NCI-H2107 treated with DMSO at 0.1 percent for 48 hours (cell line): ENCODE measurements around the gene ZW10.
A peak's percentile ranks its signal among the peaks of the same experiment; 100 is the strongest.
"Not testable (repeated sequence)": the region's sequence is repeated elsewhere in the genome, so short reads cannot be mapped to it uniquely, and the experiment has no call there.

ENCODE experiments used
- DNase-seq: peaks from one replicate; lab custom pipeline; 2025; ENCODE audit not compliant: unreplicated experiment; lab: John Stamatoyannopoulos, UW

ZW10 gene

DNA sequence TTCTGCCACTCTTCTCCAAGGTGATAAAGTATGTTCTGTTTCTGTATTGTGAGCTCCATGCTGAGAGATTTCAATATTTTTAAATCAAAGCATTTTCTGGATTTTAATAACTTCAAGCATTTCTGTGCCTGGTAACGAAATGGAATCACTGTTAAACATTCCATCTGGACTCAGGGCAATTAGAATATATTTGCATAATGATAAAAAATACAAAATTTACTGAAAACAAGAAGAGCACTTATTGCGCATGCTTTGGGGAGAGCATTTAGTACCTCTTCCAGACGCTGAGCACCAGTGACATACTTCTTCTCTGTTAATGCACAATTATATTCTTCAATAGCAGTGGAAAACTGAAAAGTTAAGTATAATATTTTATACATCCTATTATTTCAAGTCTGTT is 13.3 kb downstream of the ZW10 start:
- DNase-seq: no peak

DNA sequence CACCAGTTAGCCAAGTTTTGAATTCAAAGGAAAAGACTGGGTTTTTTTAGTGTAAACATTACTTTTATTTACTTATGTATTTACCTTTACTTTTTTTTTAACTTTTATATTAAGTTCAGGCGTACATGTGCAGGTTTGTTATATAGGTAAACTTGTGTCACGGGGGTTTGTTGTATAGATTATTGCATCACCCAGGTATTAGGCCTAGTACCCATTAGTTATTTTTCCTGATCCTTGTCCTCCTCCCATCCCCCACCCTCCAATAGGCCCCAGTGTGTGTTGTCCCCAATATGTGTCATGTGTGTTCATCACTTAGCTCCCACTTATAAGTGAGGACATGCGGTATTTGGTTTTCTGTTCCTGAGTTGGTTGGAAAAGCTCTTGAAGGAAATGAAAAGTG is 20.6 kb downstream of the ZW10 start:
- DNase-seq: no peak

GRCh38 chr11:113736323-113736722 is 37.2 kb downstream of the ZW10 start:
- no peak for DNase-seq

DNA sequence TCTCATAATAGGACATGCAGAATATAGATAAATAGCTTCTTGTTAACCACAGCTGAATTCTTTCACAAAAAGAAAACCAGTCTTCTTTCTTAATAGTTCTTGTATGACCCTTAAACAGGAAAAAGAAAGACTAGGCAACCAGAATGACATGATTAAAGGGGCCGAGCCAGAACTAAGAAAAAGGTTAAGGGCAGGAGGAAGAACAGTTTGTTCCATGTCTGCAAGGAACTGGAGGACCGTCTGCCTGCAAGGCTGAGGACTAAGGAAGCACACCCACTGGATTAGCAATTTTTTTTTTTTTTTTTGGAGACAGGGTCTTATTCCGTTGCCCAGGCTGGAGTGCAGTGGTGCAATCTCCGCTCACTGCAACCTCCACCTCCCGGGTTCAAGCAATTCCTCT is 41.4 kb downstream of the ZW10 start:
- DNase-seq: no peak

- peak; percentile 63 for DNase-seq
These were observed 42.4 kb downstream of the ZW10 start for GRCh38 chr11:113730887-113731726.

GRCh38 chr11:113729456-113729855 is 44.0 kb downstream of the ZW10 start:
- no peak for DNase-seq

GRCh38 chr11:113728814-113729213 is 44.7 kb downstream of the ZW10 start:
- DNase-seq: no peak

DNA sequence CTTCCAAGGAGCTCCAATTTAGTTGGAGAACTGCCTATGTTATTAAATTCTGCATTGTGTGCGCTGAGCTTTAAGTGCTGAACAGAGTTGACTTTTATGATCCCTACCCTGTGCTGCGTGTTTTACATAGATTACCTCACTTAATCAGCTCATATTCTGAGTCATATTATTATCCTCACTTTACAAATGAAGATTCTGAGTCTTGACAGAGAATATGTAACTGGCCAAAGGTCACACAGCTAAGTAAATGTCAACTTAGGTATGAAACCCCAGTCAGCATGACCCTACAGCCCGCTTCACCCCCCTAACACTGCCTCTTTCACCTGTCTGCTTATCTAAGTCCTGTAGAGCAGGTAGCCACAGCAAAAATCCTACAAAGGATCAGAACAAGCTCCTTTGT is 47.6 kb downstream of the ZW10 start:
- no peak for DNase-seq

DNA sequence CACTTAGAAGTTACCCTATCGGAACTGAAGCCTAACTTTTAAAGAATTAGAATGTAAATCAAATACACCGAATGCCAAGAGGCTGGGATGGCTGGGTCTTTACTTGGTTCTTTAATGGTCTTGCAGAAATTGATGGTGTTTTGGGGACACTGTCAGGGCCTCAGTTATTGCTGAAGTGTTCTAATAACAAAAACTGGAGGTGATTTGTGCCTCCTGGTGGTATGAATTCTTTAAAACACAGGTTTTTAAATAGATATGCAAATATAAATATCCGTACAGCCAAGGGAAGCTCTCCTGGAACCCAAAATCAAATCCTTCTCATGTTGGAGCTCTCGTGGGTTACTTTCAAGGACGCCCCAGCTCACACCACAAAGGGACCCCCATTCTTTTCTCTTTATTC is 48.1 kb downstream of the ZW10 start:
- DNase-seq: no peak

DNA sequence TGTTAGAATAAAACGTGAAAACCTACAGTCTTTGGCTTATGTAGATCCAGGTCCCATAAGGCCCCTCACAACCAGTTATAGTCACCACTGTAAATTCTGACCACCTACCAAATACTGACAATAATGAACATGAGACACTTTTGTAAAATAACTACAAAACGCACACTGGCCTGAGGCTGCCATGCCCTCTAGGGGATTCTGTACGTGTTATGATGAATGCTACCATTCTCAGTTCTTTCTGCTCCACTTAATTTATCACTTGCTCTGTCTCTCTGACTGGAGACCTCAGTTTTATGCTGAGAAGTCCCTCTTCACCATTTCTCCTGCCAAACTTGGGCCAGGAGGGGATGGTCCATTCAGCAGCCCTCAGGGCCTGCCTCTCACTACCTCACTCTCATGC is 48.7 kb downstream of the ZW10 start:
- no peak for DNase-seq

DNA sequence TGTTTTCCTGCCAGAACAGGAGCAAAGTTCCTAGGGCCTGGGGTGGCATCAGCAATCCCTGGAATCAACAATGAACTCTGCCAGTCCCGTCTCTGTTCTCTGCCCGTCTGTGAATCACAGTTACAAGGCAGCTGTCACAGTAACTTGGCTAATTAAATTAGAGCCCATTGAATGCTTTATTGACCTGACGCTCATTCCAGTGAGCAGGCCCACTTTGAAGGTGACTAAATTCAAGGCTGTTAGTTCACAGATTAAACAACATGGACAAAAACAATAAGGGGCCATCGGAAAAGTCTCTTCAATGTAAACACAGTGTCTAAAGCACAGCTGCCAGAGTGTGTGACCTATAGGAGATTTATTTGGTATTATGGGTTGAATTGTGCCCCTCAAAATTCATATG is 49.7 kb downstream of the ZW10 start:
- no peak for DNase-seq

DNA sequence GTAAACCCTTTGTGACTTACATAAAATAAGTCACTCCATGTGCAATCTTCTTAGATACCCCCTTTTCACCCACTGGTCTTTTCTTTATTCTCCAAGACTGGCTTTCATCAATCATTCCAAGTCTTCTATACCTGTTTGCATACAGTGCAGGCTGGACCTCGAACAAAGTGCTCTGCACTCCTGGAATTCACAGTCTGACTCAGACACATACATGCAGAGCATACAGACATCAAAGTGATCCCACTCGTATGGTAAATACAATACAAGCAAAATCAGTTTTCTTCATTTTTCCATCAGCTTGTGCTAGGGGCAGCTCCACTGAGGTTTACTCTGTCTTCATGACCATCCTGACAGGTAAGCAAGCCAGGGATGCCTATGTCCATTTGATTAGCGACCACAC is 50.6 kb downstream of the ZW10 start:
- DNase-seq: no peak

- no peak for DNase-seq
These were observed 51.3 kb downstream of the ZW10 start for GRCh38 chr11:113722221-113722620.

DNA sequence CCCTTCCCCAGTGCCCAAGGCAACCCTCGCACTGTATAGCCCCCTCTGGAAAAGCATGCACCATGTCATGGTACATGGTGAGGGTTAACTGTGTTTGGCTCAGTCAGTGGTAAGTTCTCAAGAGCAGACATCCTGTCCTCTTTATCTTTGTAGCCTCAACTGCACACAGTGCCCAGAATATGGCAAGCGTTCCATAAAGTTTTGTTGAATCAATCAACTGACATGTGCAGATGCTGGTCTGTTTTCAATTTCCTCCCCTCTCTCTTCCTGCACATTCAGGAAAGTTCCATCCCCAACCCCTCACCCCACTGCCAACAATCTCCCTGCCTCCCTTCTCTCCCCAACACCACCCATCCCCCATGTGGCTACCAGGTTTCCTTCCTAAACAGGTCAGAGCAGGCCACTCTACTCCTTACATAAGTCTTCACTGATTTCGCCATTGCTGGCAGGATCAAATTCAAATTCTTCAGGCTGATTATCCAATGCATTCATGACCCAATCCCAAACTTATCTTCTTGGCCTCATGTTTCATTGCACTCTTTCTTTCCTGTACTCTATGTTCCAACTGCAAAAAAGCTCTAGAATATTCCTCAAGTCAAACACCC is 51.9 kb downstream of the ZW10 start:
- DNase-seq: no peak

DNA sequence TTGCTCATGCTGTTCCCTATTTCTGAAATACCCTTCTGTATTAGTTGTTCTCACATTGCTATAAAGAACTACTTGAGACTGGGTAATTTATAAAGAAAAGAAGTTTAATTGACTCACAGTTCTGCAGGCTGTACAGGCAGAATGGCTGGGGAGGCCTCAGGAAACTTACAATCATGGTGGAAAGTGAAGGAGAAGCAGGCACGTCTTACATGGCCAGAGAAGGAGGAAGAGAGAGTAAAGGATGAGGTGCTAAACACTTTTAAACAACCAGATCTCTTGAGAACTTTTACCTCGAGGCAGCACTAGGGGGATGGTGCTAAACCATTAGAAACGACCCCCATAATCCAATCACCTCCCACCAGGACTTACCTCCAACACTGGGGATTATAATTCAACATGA is 53.0 kb downstream of the ZW10 start:
- not testable (repeated sequence) for DNase-seq

GRCh38 chr11:113715882-113716625 is 57.4 kb downstream of the ZW10 start:
- no peak for DNase-seq

GRCh38 chr11:113715273-113715672 is 58.2 kb downstream of the ZW10 start:
- DNase-seq: no peak

DNA sequence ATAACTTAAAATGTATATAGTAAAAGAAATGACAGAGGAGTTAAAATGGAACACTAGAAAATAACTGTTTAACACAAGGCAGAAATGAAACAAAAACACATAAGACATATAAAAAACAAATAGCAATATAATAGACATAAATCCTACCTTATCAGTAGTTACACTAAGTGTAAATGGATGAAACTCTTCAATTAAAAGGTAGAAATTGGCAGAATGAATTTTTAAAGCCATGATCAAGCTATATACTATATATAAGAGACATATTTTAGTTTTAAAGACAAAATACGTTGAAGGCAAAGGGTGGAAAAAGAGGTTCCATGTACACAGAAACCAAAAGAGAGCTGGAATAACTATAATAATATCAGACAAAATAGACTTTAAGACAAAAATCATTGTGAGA is 62.5 kb downstream of the ZW10 start:
- no peak for DNase-seq

DNA sequence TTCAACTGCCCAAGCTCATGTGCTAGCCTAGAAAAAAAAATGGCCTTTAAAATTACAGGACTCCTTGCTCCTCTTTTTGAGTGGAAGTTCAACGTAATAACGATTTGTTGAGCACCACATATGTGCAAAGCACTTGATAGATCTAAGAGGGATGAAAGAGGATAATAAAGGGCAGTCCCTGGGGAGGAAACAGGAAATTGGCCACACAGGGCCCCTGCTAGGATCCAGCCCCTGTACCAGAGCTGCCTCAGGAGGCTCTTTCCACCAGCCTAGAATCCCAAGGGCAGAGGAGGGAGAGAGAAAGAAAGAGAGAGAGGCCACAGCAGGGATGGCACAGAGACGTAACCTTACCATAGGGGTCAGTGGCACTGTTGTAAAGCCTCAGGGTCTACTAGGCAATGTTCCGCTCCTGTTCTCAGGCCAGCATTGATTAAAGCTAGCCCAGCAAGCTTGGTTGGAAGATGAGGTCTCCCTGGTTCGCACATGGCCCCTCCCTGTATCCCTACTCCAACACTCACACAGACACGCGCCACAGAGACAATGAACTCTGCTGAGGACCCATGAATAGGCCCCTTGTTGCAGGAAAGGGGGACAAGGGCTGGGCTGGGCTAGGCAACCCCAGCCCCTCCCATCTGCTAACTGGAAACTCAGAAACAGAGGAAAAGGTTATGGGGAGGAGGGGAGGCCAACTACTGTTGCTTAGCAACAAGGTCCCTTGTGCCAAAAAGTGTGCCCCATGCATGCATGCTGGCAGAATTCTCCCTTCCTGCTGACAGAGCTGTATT is 67.4 kb downstream of the ZW10 start, which contains the start of gene TMPRSS5:
Gene TMPRSS5 (minus strand): TSS at position 438 of the 785 bp plus-strand sequence. CDS start 84 bp downstream, at position 354.
- DNase-seq: no peak

DNA sequence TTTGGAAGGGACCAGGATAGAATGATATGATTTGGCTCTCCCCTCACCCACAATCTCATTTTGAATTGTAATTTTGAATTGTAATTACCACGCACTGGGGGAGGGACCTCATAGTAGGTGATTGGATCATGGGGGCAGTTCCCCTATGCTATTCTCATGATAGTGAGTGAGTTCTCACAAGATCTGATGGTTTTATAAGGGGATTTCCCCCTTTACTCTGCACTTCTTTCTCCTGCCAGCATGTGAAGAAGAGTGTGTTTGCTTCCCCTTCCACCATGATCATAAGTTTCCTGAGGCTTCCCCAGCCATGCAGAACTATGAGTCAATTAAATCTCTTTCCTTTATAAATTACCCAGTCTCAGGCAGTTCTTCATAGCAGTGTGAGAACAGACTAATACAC is 69.9 kb downstream of the ZW10 start:
- DNase-seq: not testable (repeated sequence)

GRCh38 chr11:113701491-113701890 is 72.0 kb downstream of the ZW10 start:
- no peak for DNase-seq
